ENCODE data around the gene PCF11. TPM values are rescaled to one million over a fixed set of nuclear protein-coding genes. Genes with fewer than 3 reads are reported as not detected.

Gene PCF11
- total RNA-seq, 1 donor from 2014 or later: 65.1 TPM

- H3K4me3 Mint-ChIP-seq: no peak overlapping the region
- intact Hi-C loops (cut with micrococcal nuclease): no loop called here
- H3K27ac Mint-ChIP-seq: no peak overlapping the region
- no peaks in the 10 kb centered on the region for H3K36me3 Mint-ChIP-seq (ENCODE audit: low read depth)
- peaks cover 11% of the 10 kb centered on the region for H3K27me3 Mint-ChIP-seq
- no peaks in the 10 kb centered on the region for H3K9me3 Mint-ChIP-seq
- H3K4me1 Mint-ChIP-seq: no peaks in the 10 kb centered on the region
- DNase-seq: no peak
Measured at GRCh38 chr11:83222499-83222898, 65.6 kb downstream of the PCF11 start.

GRCh38 chr11:83223457-83223856, 66.5 kb downstream of the PCF11 start:
- no peaks in the 10 kb centered on the region for H3K9me3 Mint-ChIP-seq
- no peaks in the 10 kb centered on the region for H3K36me3 Mint-ChIP-seq (ENCODE audit: low read depth)
- H3K27ac Mint-ChIP-seq: no peak overlapping the region
- no peak for DNase-seq
- intact Hi-C loops (cut with micrococcal nuclease): no loop called here
- no peaks in the 10 kb centered on the region for H3K4me1 Mint-ChIP-seq
- peaks cover 11% of the 10 kb centered on the region for H3K27me3 Mint-ChIP-seq
- H3K4me3 Mint-ChIP-seq: no peak overlapping the region

GRCh38 chr11:83235825-83236224, 78.9 kb downstream of the PCF11 start:
- no peaks in the 10 kb centered on the region for H3K9me3 Mint-ChIP-seq
- no peak overlapping the region for H3K4me3 Mint-ChIP-seq
- peaks cover 8% of the 10 kb centered on the region for H3K27me3 Mint-ChIP-seq
- no peak for DNase-seq
- H3K4me1 Mint-ChIP-seq: no peaks in the 10 kb centered on the region
- no peak overlapping the region for H3K27ac Mint-ChIP-seq
- H3K36me3 Mint-ChIP-seq (ENCODE audit: low read depth): no peaks in the 10 kb centered on the region
- intact Hi-C loops (cut with micrococcal nuclease): no loop called here

Other genes starting within 250 kb of the PCF11 start
- 13.6 and 15.4 TPM in 2 replicates for gene RAB30, start 85.2 kb upstream of the PCF11 start, total RNA-seq
- gene ANKRD42, start 36.6 kb downstream of the PCF11 start, total RNA-seq: 4.0 and 4.1 TPM in 2 replicates
- gene CCDC90B, start 129.2 kb downstream of the PCF11 start, total RNA-seq: 24.1 and 24.7 TPM in 2 replicates

All from activated CD4-positive, alpha-beta T cell treated with anti-CD3 and anti-CD28 coated beads, Interleukin-2, amount 10 ng/mL, durations not matched to agents 24 days and 14 days (primary cell).